ENCODE data around the gene ASIC2.

The ASIC2 gene

DNA sequence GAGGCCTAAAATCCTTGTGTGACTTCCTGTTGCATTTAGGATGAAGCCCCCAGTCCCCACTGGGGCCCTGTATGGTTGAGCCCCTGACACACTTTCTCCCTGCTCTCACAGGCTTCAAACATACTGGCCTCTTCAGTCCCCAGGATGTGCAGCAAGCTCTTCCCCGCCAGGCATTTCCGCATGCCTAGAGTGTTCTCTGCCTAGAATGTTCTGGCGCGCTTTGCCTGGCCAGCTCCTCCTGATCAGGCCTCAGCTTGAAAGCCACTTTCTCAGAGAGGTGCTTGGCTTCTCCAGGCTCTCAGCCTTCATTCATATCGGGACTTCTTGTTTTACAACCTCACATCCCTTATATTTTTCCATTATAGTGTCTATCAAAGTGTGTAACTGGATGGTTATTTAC is 177.7 kb downstream of the ASIC2 start:
- TF ChIP-seq ZNF8 (CRISPR knock-in tag; IDR thresholded peaks at IDR 0.05): no peak
- TF ChIP-seq ZNF70 (CRISPR knock-in tag; IDR thresholded peaks at IDR 0.05): no peak
- no peak for TF ChIP-seq CSDC2 (CRISPR knock-in tag; IDR thresholded peaks at IDR 0.05)
- TF ChIP-seq SNAI2 (CRISPR knock-in tag; IDR thresholded peaks at IDR 0.05): no peak
- TF ChIP-seq OSR1 (CRISPR knock-in tag; IDR thresholded peaks at IDR 0.05): no peak
- TF ChIP-seq TCF4 (CRISPR knock-in tag; IDR thresholded peaks at IDR 0.05; ENCODE audit: borderline replicate concordance): no peak
- TF ChIP-seq ZNF565 (CRISPR knock-in tag; conservative IDR thresholded peaks at IDR 0.05; ENCODE audit: low read depth): no peak
- no peak for TF ChIP-seq TSHZ2 (CRISPR knock-in tag; IDR thresholded peaks at IDR 0.05)
- no peak for TF ChIP-seq PPARA (CRISPR knock-in tag; IDR thresholded peaks at IDR 0.05; ENCODE audit: borderline replicate concordance)
- TF ChIP-seq, protein P1, sequence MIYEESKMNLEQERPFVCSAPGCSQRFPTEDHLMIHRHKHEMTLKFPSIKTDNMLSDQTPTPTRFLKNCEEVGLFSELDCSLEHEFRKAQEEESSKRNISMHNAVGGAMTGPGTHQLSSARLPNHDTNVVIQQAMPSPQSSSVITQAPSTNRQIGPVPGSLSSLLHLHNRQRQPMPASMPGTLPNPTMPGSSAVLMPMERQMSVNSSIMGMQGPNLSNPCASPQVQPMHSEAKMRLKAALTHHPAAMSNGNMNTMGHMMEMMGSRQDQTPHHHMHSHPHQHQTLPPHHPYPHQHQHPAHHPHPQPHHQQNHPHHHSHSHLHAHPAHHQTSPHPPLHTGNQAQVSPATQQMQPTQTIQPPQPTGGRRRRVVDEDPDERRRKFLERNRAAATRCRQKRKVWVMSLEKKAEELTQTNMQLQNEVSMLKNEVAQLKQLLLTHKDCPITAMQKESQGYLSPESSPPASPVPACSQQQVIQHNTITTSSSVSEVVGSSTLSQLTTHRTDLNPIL (CRISPR knock-in tag; IDR thresholded peaks at IDR 0.05; ENCODE audit: low read depth): no peak
- TF ChIP-seq RARB (CRISPR knock-in tag; IDR thresholded peaks at IDR 0.05): no peak
- no peak for TF ChIP-seq ZFP30 (CRISPR knock-in tag; IDR thresholded peaks at IDR 0.05)
- TF ChIP-seq ZFP3 (CRISPR knock-in tag; IDR thresholded peaks at IDR 0.05): no peak
- no peak for TF ChIP-seq GLIS3 (CRISPR knock-in tag; IDR thresholded peaks at IDR 0.05)
- TF ChIP-seq ESRRG (CRISPR knock-in tag; IDR thresholded peaks at IDR 0.05): no peak
- no peak for TF ChIP-seq CSRNP3 (CRISPR knock-in tag; IDR thresholded peaks at IDR 0.05)
- no peak for TF ChIP-seq BACH2 (CRISPR knock-in tag; IDR thresholded peaks at IDR 0.05; ENCODE audit: borderline replicate concordance)
- no peak for ATAC-seq

- no peak for TF ChIP-seq SNAI2 (CRISPR knock-in tag; IDR thresholded peaks at IDR 0.05)
- no peak for TF ChIP-seq PATZ1 (CRISPR knock-in tag; IDR thresholded peaks at IDR 0.05; ENCODE audit: borderline replicate concordance)
- no peak for TF ChIP-seq TCF4 (CRISPR knock-in tag; IDR thresholded peaks at IDR 0.05; ENCODE audit: borderline replicate concordance)
- TF ChIP-seq OSR1 (CRISPR knock-in tag; IDR thresholded peaks at IDR 0.05): no peak
- TF ChIP-seq, protein P2, sequence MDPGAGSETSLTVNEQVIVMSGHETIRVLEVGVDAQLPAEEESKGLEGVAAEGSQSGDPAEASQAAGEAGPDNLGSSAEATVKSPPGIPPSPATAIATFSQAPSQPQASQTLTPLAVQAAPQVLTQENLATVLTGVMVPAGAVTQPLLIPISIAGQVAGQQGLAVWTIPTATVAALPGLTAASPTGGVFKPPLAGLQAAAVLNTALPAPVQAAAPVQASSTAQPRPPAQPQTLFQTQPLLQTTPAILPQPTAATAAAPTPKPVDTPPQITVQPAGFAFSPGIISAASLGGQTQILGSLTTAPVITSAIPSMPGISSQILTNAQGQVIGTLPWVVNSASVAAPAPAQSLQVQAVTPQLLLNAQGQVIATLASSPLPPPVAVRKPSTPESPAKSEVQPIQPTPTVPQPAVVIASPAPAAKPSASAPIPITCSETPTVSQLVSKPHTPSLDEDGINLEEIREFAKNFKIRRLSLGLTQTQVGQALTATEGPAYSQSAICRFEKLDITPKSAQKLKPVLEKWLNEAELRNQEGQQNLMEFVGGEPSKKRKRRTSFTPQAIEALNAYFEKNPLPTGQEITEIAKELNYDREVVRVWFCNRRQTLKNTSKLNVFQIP (CRISPR knock-in tag; IDR thresholded peaks at IDR 0.05; ENCODE audit: borderline replicate concordance, low read depth): no peak
- no peak for TF ChIP-seq TOX (CRISPR knock-in tag; IDR thresholded peaks at IDR 0.05; ENCODE audit: borderline replicate concordance)
- no peak for TF ChIP-seq ESRRG (CRISPR knock-in tag; IDR thresholded peaks at IDR 0.05)
- no peak for TF ChIP-seq BACH2 (CRISPR knock-in tag; IDR thresholded peaks at IDR 0.05; ENCODE audit: borderline replicate concordance)
- no peak for TF ChIP-seq CSRNP3 (CRISPR knock-in tag; IDR thresholded peaks at IDR 0.05)
- no peak for TF ChIP-seq ZFP30 (CRISPR knock-in tag; IDR thresholded peaks at IDR 0.05)
- TF ChIP-seq GLIS3 (CRISPR knock-in tag; IDR thresholded peaks at IDR 0.05): no peak
- no peak for TF ChIP-seq ISL1 (CRISPR knock-in tag; IDR thresholded peaks at IDR 0.05)
- TF ChIP-seq PPARA (CRISPR knock-in tag; IDR thresholded peaks at IDR 0.05; ENCODE audit: borderline replicate concordance): no peak
- TF ChIP-seq ZNF70 (CRISPR knock-in tag; IDR thresholded peaks at IDR 0.05): no peak
- no peak for ATAC-seq
Measured at GRCh38 chr17:33113991-33114370, 179.1 kb downstream of the ASIC2 start.

Data from SK-N-SH treated with all-trans-retinoic acid at 6 μM for 48 hours (cell line).